ENCODE measurements around the gene ACP3.

ACP3 gene

DNA sequence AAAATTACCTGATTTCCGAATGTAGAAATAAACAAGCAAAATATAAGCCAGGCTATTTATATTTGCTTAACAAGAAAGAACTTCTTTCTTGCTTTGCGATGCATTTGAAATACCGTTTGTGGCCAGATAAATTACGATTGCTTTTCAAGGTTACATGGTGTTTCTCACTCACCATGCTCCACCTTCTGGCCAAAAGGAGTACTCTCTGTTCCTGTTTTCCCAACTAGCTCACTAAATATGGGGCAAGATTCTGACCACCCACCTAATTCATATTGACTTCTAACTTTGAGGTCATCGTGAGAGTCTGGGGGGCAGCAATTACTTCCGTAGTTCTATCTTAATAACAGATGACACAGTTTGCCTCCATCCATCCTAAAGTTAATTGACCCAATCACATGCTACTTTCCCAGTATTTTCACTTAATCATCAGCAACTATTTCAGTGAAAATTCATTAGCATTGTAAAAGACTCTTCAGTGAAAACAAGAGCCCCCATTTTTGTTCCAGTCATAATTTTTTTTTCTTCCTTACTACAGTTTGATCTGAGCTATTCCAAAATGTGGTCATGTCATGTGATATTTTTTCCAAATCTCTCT, 25.9 kb downstream of the ACP3 start:
- no peaks in the 10 kb centered on the region for H3K36me3 ChIP-seq (ENCODE audit: insufficient read depth, low read length)
- no peaks in the 10 kb centered on the region for H3K79me2 ChIP-seq (ENCODE audit: control insufficient read depth, insufficient read depth, low read length, unreplicated experiment)
- H2AFZ ChIP-seq (ENCODE audit: low read length, unreplicated experiment): peak overlapping the region; percentile 63
- no peak overlapping the region for H3K27ac ChIP-seq (ENCODE audit: low read depth, low read length)
- H3K4me3 ChIP-seq (ENCODE audit: low read depth, low read length): peak overlapping the region; percentile 52
- H3K4me1 ChIP-seq (ENCODE audit: control insufficient read depth, insufficient read depth, low read length, unreplicated experiment): peaks cover 20% of the 10 kb centered on the region
- no peaks in the 10 kb centered on the region for H3K27me3 ChIP-seq (ENCODE audit: insufficient read depth, low read length)

DNA sequence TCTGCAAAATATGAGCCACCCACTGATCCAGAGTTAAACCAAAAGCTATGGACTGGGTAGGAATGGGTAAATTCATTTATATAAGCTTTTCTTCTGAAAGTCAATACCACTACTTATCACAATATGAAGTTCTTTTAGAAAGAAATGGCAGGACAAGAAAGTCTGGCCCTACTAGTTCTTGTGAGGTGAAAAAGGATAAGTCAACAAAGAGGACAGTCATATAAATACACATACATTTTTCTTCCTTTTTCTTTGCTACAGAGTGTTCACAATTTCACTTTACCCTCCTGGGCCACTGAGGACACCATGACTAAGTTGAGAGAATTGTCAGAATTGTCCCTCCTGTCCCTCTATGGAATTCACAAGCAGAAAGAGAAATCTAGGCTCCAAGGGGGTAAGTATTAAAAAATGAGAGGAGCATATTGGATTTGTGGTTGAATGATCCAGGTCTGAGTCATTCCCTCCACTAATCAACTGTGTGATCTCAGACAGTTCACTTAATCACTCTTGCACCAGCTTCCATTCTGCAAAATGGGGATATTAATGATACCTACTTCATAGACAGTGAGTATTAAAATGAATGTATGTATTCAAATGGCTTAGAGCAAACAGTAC, 27.6 kb downstream of the ACP3 start:
- Histone ChIP-seq H3K4me3 (ENCODE audit: low read depth, low read length) (no peak overlapping the region), H3K36me3 (ENCODE audit: insufficient read depth, low read length) (no peaks in the 10 kb centered on the region), H2AFZ (ENCODE audit: low read length, unreplicated experiment) (no peak overlapping the region), H3K27me3 (ENCODE audit: insufficient read depth, low read length) (no peaks in the 10 kb centered on the region), H3K79me2 (ENCODE audit: control insufficient read depth, insufficient read depth, low read length, unreplicated experiment) (no peaks in the 10 kb centered on the region), H3K27ac (ENCODE audit: low read depth, low read length) (no peak overlapping the region), H3K4me1 (ENCODE audit: control insufficient read depth, insufficient read depth, low read length, unreplicated experiment) (peaks cover 20% of the 10 kb centered on the region)

DNA sequence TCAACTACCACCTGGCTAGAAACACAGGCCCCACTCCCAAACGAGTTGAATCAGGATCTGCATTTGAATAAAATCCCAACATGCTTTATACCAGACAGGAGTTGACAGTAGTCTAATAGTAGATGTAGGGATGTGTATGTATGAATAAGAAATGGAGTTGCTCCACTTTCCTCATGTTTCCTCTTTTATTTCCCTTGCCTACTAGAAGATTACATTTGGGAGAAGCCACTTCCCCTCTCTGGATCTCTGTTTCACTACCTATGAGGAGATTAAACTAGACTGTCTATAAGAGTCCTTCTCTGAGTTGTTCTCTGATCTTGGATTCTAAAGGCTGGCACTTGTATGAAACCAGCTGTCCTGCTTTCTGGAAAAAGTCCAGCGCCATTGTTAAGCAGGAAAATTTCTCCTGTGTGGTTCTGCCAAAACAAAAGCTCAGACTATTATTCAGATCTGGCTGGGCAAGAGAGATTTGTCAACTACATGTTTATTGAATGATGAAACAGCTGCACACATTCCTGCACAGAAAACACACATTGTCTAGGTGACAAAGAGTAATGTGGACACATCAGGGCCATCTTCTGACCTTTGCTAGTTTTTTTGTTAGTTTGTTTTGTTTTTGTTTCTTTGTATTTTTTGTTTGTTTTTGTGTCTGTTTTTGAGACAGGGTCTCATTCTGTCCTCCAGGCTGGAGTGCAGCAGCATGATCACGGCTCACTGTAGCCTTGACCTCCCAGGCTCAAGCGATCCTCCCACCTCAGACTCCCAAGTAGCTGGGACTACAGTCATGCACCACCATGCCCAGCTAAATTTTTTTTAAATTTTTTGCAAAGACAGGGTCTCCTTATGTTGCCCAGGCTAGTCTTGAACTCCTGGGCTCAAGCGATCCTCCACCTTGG, 29.9 kb downstream of the ACP3 start:
- Histone ChIP-seq H2AFZ (ENCODE audit: low read length, unreplicated experiment) (no peak overlapping the region), H3K27ac (ENCODE audit: low read depth, low read length) (peak overlapping the region; percentile 38; the same call in 1 of the 2 replicates), H3K4me1 (ENCODE audit: control insufficient read depth, insufficient read depth, low read length, unreplicated experiment) (peaks cover 20% of the 10 kb centered on the region), H3K79me2 (ENCODE audit: control insufficient read depth, insufficient read depth, low read length, unreplicated experiment) (no peaks in the 10 kb centered on the region), H3K4me3 (ENCODE audit: low read depth, low read length) (no peak overlapping the region), H3K36me3 (ENCODE audit: insufficient read depth, low read length) (no peaks in the 10 kb centered on the region), H3K27me3 (ENCODE audit: insufficient read depth, low read length) (no peaks in the 10 kb centered on the region)

DNA sequence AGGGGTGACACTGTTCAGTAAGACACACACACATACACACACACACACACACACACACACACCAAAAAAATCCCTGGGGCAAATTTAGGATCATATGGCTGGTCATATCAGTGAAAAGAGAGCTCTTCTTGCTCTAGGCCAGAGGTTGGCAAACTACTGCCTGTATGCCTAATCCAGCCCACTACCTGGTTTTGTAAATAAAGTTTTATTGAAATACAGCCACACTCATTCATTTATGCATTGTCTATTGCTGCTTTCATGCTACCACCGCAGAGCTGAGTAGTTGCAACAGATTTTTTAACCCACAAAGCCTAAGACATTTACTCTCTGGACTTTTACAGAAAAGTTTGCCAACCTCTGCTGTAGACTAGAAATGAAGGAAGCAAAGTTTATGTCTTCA, 30.6 kb downstream of the ACP3 start:
- H3K36me3 ChIP-seq (ENCODE audit: insufficient read depth, low read length): no peaks in the 10 kb centered on the region
- H3K27ac ChIP-seq (ENCODE audit: low read depth, low read length): no peak overlapping the region
- no peak overlapping the region for H3K4me3 ChIP-seq (ENCODE audit: low read depth, low read length)
- no peaks in the 10 kb centered on the region for H3K27me3 ChIP-seq (ENCODE audit: insufficient read depth, low read length)
- peaks cover 17% of the 10 kb centered on the region for H3K4me1 ChIP-seq (ENCODE audit: control insufficient read depth, insufficient read depth, low read length, unreplicated experiment)
- no peaks in the 10 kb centered on the region for H3K79me2 ChIP-seq (ENCODE audit: control insufficient read depth, insufficient read depth, low read length, unreplicated experiment)
- no peak overlapping the region for H2AFZ ChIP-seq (ENCODE audit: low read length, unreplicated experiment)

DNA sequence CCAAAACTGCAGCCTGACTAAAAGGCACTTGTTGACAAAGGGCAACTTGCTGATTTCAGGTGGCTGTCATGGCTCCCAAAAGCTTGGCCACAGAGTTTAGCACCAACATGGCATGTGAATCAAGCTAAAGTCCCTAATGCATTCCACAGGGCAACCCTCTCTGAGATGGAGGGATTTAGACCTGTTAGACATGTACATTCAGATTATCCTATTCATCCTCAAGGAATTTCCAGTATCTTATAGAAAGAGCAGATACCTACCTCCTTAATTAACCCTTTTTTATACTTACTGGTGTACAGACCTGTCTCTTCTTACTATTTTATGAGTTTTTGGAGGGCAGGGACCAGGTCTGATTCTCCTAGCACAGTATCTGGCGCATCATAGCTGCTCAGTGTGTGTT, 31.3 kb downstream of the ACP3 start:
- H3K4me3 ChIP-seq (ENCODE audit: low read depth, low read length): no peak overlapping the region
- H3K36me3 ChIP-seq (ENCODE audit: insufficient read depth, low read length): no peaks in the 10 kb centered on the region
- H3K27ac ChIP-seq (ENCODE audit: low read depth, low read length): no peak overlapping the region
- H3K27me3 ChIP-seq (ENCODE audit: insufficient read depth, low read length): no peaks in the 10 kb centered on the region
- H3K4me1 ChIP-seq (ENCODE audit: control insufficient read depth, insufficient read depth, low read length, unreplicated experiment): peaks cover 16% of the 10 kb centered on the region
- H2AFZ ChIP-seq (ENCODE audit: low read length, unreplicated experiment): no peak overlapping the region
- no peaks in the 10 kb centered on the region for H3K79me2 ChIP-seq (ENCODE audit: control insufficient read depth, insufficient read depth, low read length, unreplicated experiment)

DNA sequence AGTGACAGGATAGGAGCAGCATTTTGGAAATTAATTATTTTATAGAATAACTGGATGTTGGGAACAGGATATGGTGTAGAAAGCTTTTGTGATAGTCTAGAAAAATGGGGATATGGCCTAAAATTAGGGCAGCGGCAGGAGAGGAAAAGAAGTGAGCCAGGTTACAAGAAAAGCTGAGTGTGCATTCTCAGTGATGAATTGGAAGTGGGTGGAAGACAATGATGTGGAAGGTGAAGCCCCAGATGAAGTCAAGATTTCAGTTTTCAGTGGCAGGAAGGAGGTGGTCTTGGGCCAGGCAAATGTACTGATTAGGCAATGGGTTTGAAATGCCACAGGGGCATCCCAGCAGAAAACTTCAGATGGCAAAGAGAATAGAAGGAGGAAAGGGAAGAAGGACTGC, 33.6 kb downstream of the ACP3 start:
- H3K27ac ChIP-seq (ENCODE audit: low read depth, low read length): no peak overlapping the region
- no peak overlapping the region for H2AFZ ChIP-seq (ENCODE audit: low read length, unreplicated experiment)
- no peaks in the 10 kb centered on the region for H3K79me2 ChIP-seq (ENCODE audit: control insufficient read depth, insufficient read depth, low read length, unreplicated experiment)
- no peaks in the 10 kb centered on the region for H3K36me3 ChIP-seq (ENCODE audit: insufficient read depth, low read length)
- peaks cover 10% of the 10 kb centered on the region for H3K4me1 ChIP-seq (ENCODE audit: control insufficient read depth, insufficient read depth, low read length, unreplicated experiment)
- no peak overlapping the region for H3K4me3 ChIP-seq (ENCODE audit: low read depth, low read length)
- H3K27me3 ChIP-seq (ENCODE audit: insufficient read depth, low read length): no peaks in the 10 kb centered on the region

DNA sequence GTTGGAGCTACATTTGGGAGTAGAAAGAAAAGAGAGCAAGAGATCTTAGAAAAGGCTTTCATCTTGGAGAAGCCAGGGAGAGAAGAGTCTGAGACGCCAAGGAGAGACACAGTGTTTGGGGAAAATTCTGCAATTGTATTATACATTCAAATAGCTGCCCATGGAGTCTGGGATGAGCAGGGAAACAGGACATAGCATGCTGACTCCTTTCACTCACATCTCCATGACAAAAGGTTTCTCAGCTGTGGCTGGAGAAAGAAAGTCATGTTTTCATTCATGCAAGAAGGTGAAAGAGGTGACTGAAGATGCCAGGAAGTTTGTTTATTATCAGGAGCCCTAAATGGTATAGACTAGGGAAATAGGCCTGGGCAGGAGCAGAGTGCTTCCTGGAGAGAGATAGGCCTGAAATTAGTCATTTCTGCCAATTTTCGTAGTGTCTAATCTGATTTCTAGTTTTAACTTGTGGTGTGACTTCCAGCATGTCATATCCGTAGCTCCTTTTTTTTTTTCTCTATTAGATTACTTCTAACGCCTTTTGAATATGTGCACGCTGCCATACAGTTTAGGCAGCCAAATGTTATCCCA, 34.1 kb downstream of the ACP3 start:
- no peaks in the 10 kb centered on the region for H3K36me3 ChIP-seq (ENCODE audit: insufficient read depth, low read length)
- H3K4me1 ChIP-seq (ENCODE audit: control insufficient read depth, insufficient read depth, low read length, unreplicated experiment): peaks cover 10% of the 10 kb centered on the region
- no peak overlapping the region for H3K27ac ChIP-seq (ENCODE audit: low read depth, low read length)
- no peak overlapping the region for H2AFZ ChIP-seq (ENCODE audit: low read length, unreplicated experiment)
- H3K4me3 ChIP-seq (ENCODE audit: low read depth, low read length): no peak overlapping the region
- H3K79me2 ChIP-seq (ENCODE audit: control insufficient read depth, insufficient read depth, low read length, unreplicated experiment): no peaks in the 10 kb centered on the region
- no peaks in the 10 kb centered on the region for H3K27me3 ChIP-seq (ENCODE audit: insufficient read depth, low read length)

DNA sequence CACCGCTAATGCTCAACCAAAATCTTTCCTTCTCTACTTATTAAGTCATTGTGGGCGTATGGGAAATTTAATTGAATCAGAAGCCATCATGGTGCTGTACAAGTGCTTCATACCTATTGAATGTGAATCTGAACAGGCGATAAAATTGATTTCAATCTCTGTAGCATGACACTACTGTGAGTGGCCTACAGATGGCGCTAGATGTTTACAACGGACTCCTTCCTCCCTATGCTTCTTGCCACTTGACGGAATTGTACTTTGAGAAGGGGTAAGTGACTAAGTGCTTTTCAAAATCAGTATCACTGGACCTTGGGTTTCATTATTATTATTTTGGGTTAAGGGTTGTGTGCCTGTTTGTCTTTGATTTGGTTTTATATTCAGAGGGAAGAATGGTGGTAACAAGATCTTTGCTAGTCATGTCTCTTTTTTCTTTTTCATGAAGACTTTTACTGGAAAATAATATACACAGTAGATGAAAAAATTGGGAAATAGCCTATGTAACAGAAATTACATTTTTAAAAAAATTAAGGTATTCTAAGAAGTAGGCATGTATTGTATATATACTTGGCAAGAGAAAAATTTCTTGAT, 35.4 kb downstream of the ACP3 start:
- Histone ChIP-seq H3K27me3 (ENCODE audit: insufficient read depth, low read length) (no peaks in the 10 kb centered on the region), H3K4me1 (ENCODE audit: control insufficient read depth, insufficient read depth, low read length, unreplicated experiment) (no peaks in the 10 kb centered on the region), H3K27ac (ENCODE audit: low read depth, low read length) (no peak overlapping the region), H3K36me3 (ENCODE audit: insufficient read depth, low read length) (no peaks in the 10 kb centered on the region), H2AFZ (ENCODE audit: low read length, unreplicated experiment) (no peak overlapping the region), H3K79me2 (ENCODE audit: control insufficient read depth, insufficient read depth, low read length, unreplicated experiment) (no peaks in the 10 kb centered on the region), H3K4me3 (ENCODE audit: low read depth, low read length) (no peak overlapping the region)

DNA sequence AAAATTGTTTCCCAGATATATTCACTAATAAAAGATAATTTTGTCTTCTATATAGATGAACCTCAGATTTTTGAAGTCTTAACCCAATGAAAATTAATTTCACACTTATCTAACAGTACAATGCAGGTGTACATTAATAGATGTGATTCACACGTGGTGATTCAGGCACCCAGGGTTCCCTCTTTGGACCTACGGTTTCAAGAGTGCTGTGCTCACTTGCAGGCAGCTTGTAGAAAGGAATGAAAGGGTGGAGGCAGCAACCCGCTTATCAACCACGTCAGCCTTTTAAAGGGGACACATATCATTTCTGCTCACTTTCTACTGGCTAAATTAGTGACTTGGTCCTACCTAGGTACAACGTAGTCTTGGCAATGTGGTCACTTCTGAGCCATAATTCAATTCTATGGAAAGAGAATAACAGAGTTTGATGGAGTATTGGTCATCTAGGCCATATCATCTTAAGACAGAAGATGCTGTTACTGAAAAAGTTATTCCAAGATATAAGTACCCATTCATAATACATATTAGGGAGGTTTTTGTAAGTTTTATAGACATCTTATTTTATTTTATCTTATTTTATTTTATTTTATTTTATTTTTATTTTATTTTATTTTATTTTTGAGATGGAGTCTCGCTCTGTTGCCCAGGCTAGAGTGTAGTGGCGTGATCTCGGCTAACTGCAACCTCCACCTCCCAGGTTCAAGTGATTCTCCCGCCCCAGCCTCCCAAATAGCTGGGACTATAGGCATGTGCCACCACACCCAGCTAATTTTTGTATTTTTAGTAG, 37.9 kb downstream of the ACP3 start:
- no peak overlapping the region for H2AFZ ChIP-seq (ENCODE audit: low read length, unreplicated experiment)

DNA sequence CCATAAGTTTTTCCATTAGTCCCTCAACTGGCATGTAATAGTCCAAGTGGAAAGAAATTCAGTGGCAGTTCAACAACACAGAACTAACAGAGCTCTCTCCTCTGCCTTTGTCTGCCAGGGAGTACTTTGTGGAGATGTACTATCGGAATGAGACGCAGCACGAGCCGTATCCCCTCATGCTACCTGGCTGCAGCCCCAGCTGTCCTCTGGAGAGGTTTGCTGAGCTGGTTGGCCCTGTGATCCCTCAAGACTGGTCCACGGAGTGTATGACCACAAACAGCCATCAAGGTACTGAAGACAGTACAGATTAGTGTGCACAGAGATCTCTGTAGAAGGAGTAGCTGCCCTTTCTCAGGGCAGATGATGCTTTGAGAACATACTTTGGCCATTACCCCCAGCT, 39.4 kb downstream of the ACP3 start:
- Histone ChIP-seq H3K4me3 (ENCODE audit: low read depth, low read length) (no peak overlapping the region), H2AFZ (ENCODE audit: low read length, unreplicated experiment) (no peak overlapping the region), H3K27ac (ENCODE audit: low read depth, low read length) (no peak overlapping the region), H3K79me2 (ENCODE audit: control insufficient read depth, insufficient read depth, low read length, unreplicated experiment) (no peaks in the 10 kb centered on the region), H3K27me3 (ENCODE audit: insufficient read depth, low read length) (no peaks in the 10 kb centered on the region; the same call in 1 of the 2 replicates), H3K36me3 (ENCODE audit: insufficient read depth, low read length) (no peaks in the 10 kb centered on the region), H3K4me1 (ENCODE audit: control insufficient read depth, insufficient read depth, low read length, unreplicated experiment) (no peaks in the 10 kb centered on the region)

More for the DNA sequence above, 37.9 kb downstream of the ACP3 start:
- Histone ChIP-seq H3K27ac (ENCODE audit: low read depth, low read length) (no peak overlapping the region), H3K4me1 (ENCODE audit: control insufficient read depth, insufficient read depth, low read length, unreplicated experiment) (no peaks in the 10 kb centered on the region), H3K79me2 (ENCODE audit: control insufficient read depth, insufficient read depth, low read length, unreplicated experiment) (no peaks in the 10 kb centered on the region), H3K27me3 (ENCODE audit: insufficient read depth, low read length) (no peaks in the 10 kb centered on the region), H3K4me3 (ENCODE audit: low read depth, low read length) (no peak overlapping the region), H3K36me3 (ENCODE audit: insufficient read depth, low read length) (no peaks in the 10 kb centered on the region)

All from ACC112 (cell line).